Mammary epithelial cell (primary cell): ENCODE results near the gene ORM1.

ENCODE experiments used
- EZH2 ChIP-seq: IDR thresholded peaks from 2 replicates; pipeline ENCODE4 v1.6.1; 2012; ENCODE audit warnings: low read length, inconsistent platforms, borderline replicate concordance
- TF ChIP-seq, protein P1 (sequence below), 2 donors: IDR thresholded peaks in 1 of 2; conservative IDR thresholded peaks in 1 of 2; 2 replicates each; pipeline ENCODE4 v1.5.1; 2011 to 2012; ENCODE audit warnings: inconsistent platforms in 2 of 2, low read length in 2 of 2, mild to moderate bottlenecking in 2 of 2, control low read depth in 1 of 2, low read depth in 1 of 2; ENCODE audit not compliant: insufficient read depth in 1 of 2; ENCODE audit errors: extremely low read depth in 1 of 2

DNA sequence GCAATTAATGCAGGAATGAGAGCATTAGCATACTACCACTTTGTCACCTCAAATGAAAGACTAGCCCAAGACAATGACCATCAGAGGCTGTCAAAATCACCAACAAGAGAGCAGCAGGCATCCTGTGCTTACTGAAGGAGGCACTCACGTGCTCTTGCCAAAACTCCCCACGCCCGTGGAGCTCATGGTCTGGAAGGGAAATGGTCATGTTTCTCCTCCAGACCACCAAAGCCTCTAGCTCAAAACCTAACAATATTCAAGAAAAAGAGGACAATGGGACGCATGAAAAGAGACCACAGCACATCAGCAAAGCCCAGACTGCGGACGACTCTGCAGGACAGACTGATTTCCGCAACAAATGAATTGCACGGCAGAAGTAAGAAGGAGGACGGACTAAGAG lies 52.0 kb downstream of the ORM1 start:
- no peak for TF ChIP-seq EZH2
- TF ChIP-seq, protein P1, sequence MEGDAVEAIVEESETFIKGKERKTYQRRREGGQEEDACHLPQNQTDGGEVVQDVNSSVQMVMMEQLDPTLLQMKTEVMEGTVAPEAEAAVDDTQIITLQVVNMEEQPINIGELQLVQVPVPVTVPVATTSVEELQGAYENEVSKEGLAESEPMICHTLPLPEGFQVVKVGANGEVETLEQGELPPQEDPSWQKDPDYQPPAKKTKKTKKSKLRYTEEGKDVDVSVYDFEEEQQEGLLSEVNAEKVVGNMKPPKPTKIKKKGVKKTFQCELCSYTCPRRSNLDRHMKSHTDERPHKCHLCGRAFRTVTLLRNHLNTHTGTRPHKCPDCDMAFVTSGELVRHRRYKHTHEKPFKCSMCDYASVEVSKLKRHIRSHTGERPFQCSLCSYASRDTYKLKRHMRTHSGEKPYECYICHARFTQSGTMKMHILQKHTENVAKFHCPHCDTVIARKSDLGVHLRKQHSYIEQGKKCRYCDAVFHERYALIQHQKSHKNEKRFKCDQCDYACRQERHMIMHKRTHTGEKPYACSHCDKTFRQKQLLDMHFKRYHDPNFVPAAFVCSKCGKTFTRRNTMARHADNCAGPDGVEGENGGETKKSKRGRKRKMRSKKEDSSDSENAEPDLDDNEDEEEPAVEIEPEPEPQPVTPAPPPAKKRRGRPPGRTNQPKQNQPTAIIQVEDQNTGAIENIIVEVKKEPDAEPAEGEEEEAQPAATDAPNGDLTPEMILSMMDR (conservative IDR thresholded peaks at IDR 0.05 in 1 of 2, IDR thresholded peaks at IDR 0.05 in 1 of 2; ENCODE audit: extremely low read depth in 1 of 2, insufficient read depth in 1 of 2, low read depth in 1 of 2, low read length in 2 of 2) = no peak
